Retinal pigment epithelial cell (primary cell): ENCODE data around the gene RPSA.

Source experiments
- DNase-seq: peaks from one replicate; pipeline ENCODE4 v3.0.0-alpha.2; 2010; ENCODE audit warnings: low read depth
- H3K4me3 ChIP-seq: 2 replicates; pipeline ENCODE4 v1.5.1; 2011; ENCODE audit warnings: mild to moderate bottlenecking, low read length, control low read depth, moderate library complexity
- CTCF ChIP-seq: conservative IDR thresholded peaks from 2 replicates; pipeline ENCODE4 v1.5.1; 2011; ENCODE audit warnings: low read depth, low read length, control low read depth, inconsistent platforms

Gene RPSA

GRCh38 chr3:39376959-39377634, 29.4 kb upstream of the RPSA start:
- TF ChIP-seq CTCF = no peak
- no peak overlapping the region for H3K4me3 ChIP-seq
- no peak for DNase-seq

- H3K4me3 ChIP-seq = no peak overlapping the region
- peak; percentile 86 for TF ChIP-seq CTCF
- no peak for DNase-seq
Measured at GRCh38 chr3:39378088-39378487, 28.4 kb upstream of the RPSA start.

- H3K4me3 ChIP-seq = no peak overlapping the region
- no peak for DNase-seq
- no peak for TF ChIP-seq CTCF
Measured at GRCh38 chr3:39378957-39379777, 27.4 kb upstream of the RPSA start.

- H3K4me3 ChIP-seq = no peak overlapping the region
- no peak for DNase-seq
- no peak for TF ChIP-seq CTCF
Measured at GRCh38 chr3:39379778-39380155, 26.8 kb upstream of the RPSA start.

GRCh38 chr3:39381432-39381831, 25.1 kb upstream of the RPSA start:
- no peak for DNase-seq
- no peak for TF ChIP-seq CTCF
- H3K4me3 ChIP-seq = no peak overlapping the region

GRCh38 chr3:39383045-39383880, 23.3 kb upstream of the RPSA start, which contains the start of gene SLC25A38:
Gene SLC25A38, plus strand, starts transcription at chr3:39383370. Its CDS starts 355 bp downstream, at chr3:39383725.
- peak; percentile 35 for TF ChIP-seq CTCF
- peak within 1 kb of the TSS; percentile 80 for H3K4me3 ChIP-seq
- peak; percentile 64 for DNase-seq
